ENCODE data around the gene ZKSCAN3.
"Not testable (repeated sequence)": the region's sequence is repeated elsewhere in the genome, so short reads cannot be mapped to it uniquely, and the experiment has no call there.

DNA sequence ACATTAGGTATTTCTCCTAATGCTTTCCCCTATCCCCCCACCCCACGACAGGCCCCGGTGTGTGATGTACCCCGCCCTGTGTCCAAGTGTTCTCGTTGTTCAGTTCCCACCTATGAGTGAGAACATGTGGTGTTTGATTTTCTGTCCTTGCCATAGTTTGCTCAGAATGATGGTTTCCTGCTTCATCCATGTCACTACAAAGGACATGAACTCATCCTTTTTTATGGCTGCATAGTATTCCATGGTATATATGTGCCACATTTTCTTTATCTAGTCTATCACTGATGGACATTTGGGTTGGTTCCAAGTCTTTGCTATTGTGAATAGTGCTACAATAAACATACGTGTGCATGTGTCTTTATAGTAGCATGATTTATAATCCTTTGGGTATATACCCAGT lies 54.2 kb downstream of the ZKSCAN3 start:
- TF ChIP-seq, protein P1, sequence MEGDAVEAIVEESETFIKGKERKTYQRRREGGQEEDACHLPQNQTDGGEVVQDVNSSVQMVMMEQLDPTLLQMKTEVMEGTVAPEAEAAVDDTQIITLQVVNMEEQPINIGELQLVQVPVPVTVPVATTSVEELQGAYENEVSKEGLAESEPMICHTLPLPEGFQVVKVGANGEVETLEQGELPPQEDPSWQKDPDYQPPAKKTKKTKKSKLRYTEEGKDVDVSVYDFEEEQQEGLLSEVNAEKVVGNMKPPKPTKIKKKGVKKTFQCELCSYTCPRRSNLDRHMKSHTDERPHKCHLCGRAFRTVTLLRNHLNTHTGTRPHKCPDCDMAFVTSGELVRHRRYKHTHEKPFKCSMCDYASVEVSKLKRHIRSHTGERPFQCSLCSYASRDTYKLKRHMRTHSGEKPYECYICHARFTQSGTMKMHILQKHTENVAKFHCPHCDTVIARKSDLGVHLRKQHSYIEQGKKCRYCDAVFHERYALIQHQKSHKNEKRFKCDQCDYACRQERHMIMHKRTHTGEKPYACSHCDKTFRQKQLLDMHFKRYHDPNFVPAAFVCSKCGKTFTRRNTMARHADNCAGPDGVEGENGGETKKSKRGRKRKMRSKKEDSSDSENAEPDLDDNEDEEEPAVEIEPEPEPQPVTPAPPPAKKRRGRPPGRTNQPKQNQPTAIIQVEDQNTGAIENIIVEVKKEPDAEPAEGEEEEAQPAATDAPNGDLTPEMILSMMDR (IDR thresholded peaks at IDR 0.05; ENCODE audit: poor library complexity, severe bottlenecking), result not testable (repeated sequence)
- TF ChIP-seq POLR2AphosphoS5 (IDR thresholded peaks at IDR 0.05); RAD21 (conservative IDR thresholded peaks at IDR 0.05); EP300 (conservative IDR thresholded peaks at IDR 0.05; ENCODE audit: poor library complexity, severe bottlenecking); TAF1 (IDR thresholded peaks at IDR 0.05; ENCODE audit: low read depth); EZH2 (IDR thresholded peaks at IDR 0.05; ENCODE audit: borderline replicate concordance, insufficient read depth, low read length, poor library complexity, severe bottlenecking); MXI1 (conservative IDR thresholded peaks at IDR 0.05; ENCODE audit: poor library complexity, severe bottlenecking): not testable (repeated sequence)
